T-helper 22 cell (primary cell): ENCODE measurements around the gene RGS17.
"Not testable (repeated sequence)": the region's sequence is repeated elsewhere in the genome, so short reads cannot be mapped to it uniquely, and the experiment has no call there.

Experiments used
- DNase-seq: peaks from one replicate; pipeline ENCODE4 v3.0.0-alpha.2; 2020; ENCODE audit warnings: low read depth

RGS17 gene

GRCh38 chr6:153032255-153032882 lies 98.7 kb downstream of the RGS17 start:
- no peak for DNase-seq

- no peak for DNase-seq
Observed at GRCh38 chr6:153031335-153031955, 99.6 kb downstream of the RGS17 start.

DNA sequence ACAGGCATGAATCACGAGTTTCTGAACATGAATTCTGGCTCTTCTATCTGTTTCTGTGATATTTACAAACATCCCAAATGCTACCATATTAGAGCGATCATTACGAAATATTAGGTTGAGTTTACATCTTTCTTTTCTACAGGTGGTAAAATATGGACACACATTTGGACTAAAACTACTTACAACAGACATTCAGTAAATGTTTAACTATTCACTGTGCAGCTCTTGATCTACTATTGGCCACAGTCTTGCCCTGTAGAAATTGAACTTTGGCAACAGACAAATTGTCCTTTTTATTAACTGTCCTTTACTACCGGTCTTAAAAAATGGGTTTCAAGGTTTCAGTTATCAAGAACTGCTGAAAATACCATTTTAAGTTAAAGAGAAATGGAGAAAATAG lies 102.1 kb downstream of the RGS17 start:
- no peak for DNase-seq

DNA sequence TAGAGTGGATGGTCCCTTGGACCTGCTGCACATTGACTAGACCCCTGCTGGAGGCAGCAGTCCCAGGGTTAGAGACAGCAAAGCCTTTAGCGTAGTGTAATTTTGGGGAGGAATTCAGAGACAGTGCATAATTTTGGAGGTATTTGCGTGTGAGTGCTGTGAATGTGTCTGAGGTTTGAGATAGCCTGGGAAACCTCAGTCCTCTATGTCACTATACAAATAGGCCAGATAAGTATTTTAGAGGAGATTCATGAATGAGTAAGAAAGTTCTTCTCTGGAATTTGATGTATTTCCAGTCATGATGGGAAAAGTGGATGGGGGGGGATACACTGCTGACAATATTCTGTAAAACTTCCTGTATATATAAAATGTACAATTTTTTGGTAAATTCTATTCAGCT lies 102.8 kb downstream of the RGS17 start:
- DNase-seq: no peak

DNA sequence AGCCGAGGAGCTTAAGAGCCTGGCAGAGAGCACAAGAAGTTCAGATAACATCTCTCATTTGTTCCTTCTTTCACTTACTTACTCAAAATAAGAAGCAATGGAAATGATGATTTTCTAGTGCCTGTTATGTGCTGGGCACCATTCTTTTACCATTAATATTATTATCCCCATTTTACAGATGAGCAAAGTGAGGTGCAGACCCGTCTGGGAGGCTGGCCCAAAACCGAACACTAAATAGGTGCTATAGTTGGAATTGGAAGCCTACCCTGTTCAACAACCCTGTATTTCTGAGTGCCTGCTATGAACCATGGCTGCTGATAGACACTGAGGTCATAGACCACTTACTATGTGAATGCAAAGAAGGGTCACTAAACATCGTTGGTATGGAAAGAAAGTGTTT lies 103.6 kb downstream of the RGS17 start:
- DNase-seq: no peak

GRCh38 chr6:153024709-153025017 lies 106.4 kb downstream of the RGS17 start:
- no peak for DNase-seq

GRCh38 chr6:153023977-153024708 lies 106.9 kb downstream of the RGS17 start:
- no peak for DNase-seq

GRCh38 chr6:153018355-153018754 lies 112.7 kb downstream of the RGS17 start:
- DNase-seq: no peak

- DNase-seq: no peak
Observed at GRCh38 chr6:153016846-153017245, 114.2 kb downstream of the RGS17 start.

- DNase-seq: no peak
Observed at GRCh38 chr6:153015094-153015640, 115.9 kb downstream of the RGS17 start.

DNA sequence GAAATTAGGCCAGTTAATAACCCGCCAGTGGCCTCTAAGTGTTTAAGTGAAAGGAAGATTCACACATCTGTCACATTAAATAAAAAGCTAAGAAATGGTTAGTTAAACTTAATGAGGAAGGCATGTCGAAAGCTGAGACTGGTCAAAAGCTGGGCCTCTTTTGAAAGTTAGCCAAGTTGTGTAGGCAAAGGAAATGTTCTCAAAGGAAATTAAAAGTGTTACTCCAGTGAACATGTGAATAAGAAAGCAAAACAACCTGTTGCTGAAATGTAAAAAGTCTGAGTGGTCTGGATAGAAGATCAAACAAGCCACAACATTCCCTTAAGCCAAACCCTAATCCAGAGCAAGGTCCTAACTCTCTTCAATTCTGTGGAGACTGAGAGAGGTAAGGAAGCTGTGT lies 117.6 kb downstream of the RGS17 start:
- DNase-seq: no peak

DNA sequence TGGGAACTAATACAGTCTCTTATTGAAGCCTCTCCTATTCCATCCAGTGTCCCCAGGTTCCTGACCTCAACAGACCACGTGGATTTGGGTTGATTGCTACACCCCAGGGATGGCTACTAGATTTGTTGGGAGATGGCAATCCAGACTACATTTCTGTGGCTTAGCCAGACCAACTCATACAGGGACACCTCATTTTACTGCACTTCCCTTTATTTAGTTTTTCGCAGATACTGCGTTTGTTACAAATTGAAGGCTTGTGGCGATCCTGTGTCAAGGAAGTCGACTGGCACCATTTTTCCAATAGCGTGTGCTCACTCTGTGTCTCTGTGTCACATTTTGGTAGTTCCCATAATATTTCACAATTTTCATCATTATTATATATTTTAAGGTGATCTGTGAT lies 118.2 kb downstream of the RGS17 start:
- no peak for DNase-seq

DNA sequence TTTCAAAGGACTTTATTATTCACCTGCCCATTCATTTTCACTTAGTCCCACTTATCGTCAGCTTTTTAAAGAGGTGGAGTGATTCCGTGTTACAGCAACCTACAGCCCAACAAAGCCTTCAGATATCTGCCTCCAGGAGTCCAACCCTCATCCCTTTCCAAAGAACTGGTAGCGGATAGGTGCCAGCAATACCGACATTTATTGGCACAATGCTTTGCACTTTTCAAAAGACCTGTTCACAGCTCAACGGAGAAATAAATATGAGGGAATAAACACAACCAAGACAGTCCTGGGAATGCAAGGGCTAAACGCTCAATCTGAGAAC lies 127.8 kb downstream of the RGS17 start:
- no peak for DNase-seq

GRCh38 chr6:153002613-153003365 lies 128.3 kb downstream of the RGS17 start, which contains the start of gene MTRF1L:
MTRF1L (minus strand) TSS chr6:153002709; CDS start chr6:153002685, 24 bp downstream.
- peak; percentile 82 for DNase-seq

GRCh38 chr6:153001767-153002612 lies 129.1 kb downstream of the RGS17 start:
- DNase-seq: no peak

- not testable (repeated sequence) for DNase-seq
Observed at GRCh38 chr6:153000790-153001189, 130.3 kb downstream of the RGS17 start.

DNA sequence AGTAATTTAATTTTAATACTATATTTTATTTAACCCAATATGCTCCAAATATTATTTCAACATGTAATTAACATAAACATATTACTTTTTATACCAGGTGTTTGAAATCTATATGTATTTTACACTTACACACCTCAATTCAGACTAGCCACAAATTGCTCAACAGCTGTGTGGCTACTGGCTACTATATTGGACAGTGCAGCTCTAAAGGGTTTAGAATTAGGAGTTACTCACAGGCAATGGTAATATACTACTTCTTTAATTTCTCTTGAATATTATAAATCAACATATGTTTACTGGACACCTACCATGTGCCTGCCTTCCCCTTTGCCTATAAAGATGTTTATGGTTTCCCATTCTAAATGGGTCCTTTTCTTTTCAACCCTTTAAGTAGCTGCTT lies 130.8 kb downstream of the RGS17 start:
- no peak for DNase-seq

DNA sequence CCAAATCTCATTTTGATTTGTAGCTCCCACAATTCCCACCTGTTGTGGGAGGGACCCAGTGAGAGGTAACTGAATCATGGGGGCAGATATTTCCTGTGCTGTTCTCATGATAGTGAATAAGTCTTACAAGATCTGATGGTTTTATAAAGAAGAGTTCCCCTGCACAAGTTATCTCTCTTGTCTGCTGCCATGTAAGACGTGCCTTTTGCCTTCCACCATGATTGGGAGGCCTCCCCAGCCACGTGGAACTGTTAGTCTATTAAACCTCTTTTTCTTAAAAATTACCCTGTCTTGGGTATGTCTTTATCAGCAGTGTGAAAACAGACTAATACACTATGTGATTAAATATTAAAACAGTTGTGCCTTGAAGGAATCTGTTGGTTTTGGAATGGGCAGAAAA lies 131.5 kb downstream of the RGS17 start:
- DNase-seq: not testable (repeated sequence)

GRCh38 chr6:152993847-152994246 lies 137.2 kb downstream of the RGS17 start:
- no peak for DNase-seq

DNA sequence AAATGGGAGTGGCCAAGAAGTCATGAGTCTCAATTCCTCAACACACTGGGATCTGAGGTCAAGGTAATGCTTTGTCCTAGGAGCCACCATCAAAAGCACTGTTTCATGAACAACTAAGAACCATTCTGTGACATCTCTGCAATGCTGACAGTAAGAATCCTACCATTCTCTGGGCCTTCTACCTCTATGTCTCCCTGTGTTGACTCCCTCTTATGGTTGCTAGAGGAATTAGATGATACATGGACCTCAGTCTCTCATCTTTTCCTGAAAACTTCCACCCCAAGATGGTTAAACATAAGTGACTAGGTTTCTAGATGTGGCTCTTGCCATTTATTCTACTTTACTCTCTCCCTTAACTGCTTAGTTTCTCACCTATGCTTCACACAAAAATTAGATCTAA lies 137.7 kb downstream of the RGS17 start:
- no peak for DNase-seq

DNA sequence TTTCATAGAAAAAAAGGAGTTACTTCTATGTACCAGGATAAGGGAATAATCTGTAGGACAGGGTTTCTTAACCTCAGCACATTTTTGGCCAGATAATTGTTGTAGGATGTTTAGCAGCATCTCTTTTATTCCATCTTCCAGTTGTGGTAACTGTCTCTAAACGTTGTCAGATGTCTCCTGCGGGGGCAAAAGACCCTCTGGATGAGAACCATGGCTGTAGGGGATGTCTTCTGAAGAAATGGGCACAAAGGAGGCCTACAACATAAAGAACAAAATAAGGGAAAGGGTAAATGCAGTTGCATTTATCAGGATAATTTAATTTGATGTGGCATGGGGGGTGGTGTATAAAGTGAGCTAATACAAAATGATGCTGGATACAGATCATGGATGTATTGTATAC lies 144.1 kb downstream of the RGS17 start:
- no peak for DNase-seq

DNA sequence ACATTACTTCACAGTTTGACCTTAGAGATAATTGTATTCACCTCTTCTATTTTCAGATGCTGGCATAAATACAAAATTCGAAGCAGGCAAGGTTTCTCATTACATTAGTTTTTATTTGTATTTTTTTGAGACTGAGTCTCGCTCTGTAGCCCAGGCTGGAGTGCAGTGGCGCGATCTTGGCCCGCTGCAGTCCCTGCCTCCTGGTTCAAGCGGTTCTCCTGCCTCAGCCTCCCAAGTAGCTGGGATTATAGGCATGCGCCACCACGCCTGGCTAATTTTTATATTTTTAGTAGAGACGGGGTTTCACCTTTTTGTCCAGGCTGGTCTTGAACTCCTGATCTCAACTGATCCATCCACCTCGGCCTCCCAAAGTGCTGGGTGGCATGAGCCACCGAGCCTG lies 145.8 kb downstream of the RGS17 start:
- DNase-seq: not testable (repeated sequence)
